HepG2 (cell line): ENCODE measurements around the gene MYH9. TPM values are rescaled to one million over a fixed set of nuclear protein-coding genes. Genes with fewer than 3 reads are reported as not detected.

Experiments
- AKNA ChIP-seq: sonication (generic); formaldehyde crosslinking; IDR thresholded peaks from 2 replicates; pipeline ENCODE4 v1.4.0; 2020; ENCODE audit warnings: missing genetic modification reagents, borderline replicate concordance
- CAMTA2 ChIP-seq: sonication (generic); formaldehyde crosslinking; IDR thresholded peaks from 2 replicates; pipeline ENCODE4 v1.4.0; 2020; ENCODE audit warnings: mild to moderate bottlenecking, missing genetic modification reagents, borderline replicate concordance
- DBP ChIP-seq: sonication (generic); formaldehyde crosslinking; IDR thresholded peaks from 2 replicates; pipeline ENCODE4 v1.4.0; 2020; ENCODE audit warnings: missing genetic modification reagents; ENCODE audit errors: not compliant biosample characterization
- HIC2 ChIP-seq: sonication (generic); formaldehyde crosslinking; IDR thresholded peaks from 2 replicates; pipeline ENCODE4 v1.9.0; 2022; ENCODE audit warnings: low read depth, missing genetic modification reagents
- HINFP ChIP-seq: sonication (generic); formaldehyde crosslinking; IDR thresholded peaks from 2 replicates; pipeline ENCODE4 v1.4.0; 2020; ENCODE audit warnings: low read depth, mild to moderate bottlenecking, missing genetic modification reagents
- IRX3 ChIP-seq: sonication (generic); formaldehyde crosslinking; IDR thresholded peaks from 2 replicates; pipeline ENCODE4 v1.8.1; 2023; ENCODE audit warnings: mild to moderate bottlenecking, low read depth, missing genetic modification reagents, borderline replicate concordance
- KDM5A ChIP-seq: fragments of 200-600 bp; sonication (generic); IDR thresholded peaks from 2 replicates; pipeline ENCODE4 v1.7.0; 2018; ENCODE audit warnings: antibody characterized with exemption, mild to moderate bottlenecking, low read length, borderline replicate concordance
- ZBTB20 ChIP-seq: sonication (generic); formaldehyde crosslinking; IDR thresholded peaks from 2 replicates; pipeline ENCODE4 v1.8.1; 2023; ENCODE audit warnings: missing genetic modification reagents, low read depth, mild to moderate bottlenecking, borderline replicate concordance
- ZKSCAN5 ChIP-seq: sonication (generic); formaldehyde crosslinking; IDR thresholded peaks from 2 replicates; pipeline ENCODE4 v1.5.1; 2020; ENCODE audit warnings: mild to moderate bottlenecking, missing genetic modification reagents
- ZNF121 ChIP-seq: sonication (generic); formaldehyde crosslinking; IDR thresholded peaks from 2 replicates; pipeline ENCODE4 v1.5.0; 2020; ENCODE audit warnings: mild to moderate bottlenecking, missing genetic modification reagents
- ZNF296 ChIP-seq: sonication (generic); formaldehyde crosslinking; conservative IDR thresholded peaks from 2 replicates; pipeline ENCODE4 v1.5.0; 2020; ENCODE audit warnings: mild to moderate bottlenecking, missing genetic modification reagents
- ZNF747 ChIP-seq: sonication (generic); formaldehyde crosslinking; IDR thresholded peaks from 2 replicates; pipeline ENCODE4 v1.8.1; 2023; ENCODE audit warnings: missing genetic modification reagents, mild to moderate bottlenecking, borderline replicate concordance
- polyA plus RNA-seq, 8 experiments: library from polyadenylated mRNA; depleted of rRNA in 3 of 8; stranded (reverse) in 7 of 8; unstranded in 1 of 8; fragments of >200 nt; fragmentation: Illumina TruSeq in 4 of 8; extraction: Trizol in 4 of 8; gene quantifications; 2 replicates each; pipeline versions ENCODE4 v1.2.1 to v1.2.3, GENCODE V29; 2011 to 2016; ENCODE audit warnings: low read depth in 4 of 8, missing spikeins in 1 of 8, mixed read lengths in 1 of 8; ENCODE audit not compliant: insufficient read depth in 1 of 8
- total RNA-seq, 5 experiments: library from RNA; depleted of rRNA; stranded (reverse); fragments of >200 nt; fragmentation: Illumina TruSeq; extraction: Trizol; gene quantifications; 2 replicates each; pipeline ENCODE4 v1.2.3, GENCODE V29; 2016; ENCODE audit warnings: low read depth in 1 of 5
- TF ChIP-seq, protein P1 (sequence below), 2 experiments: IDR thresholded peaks; 2 replicates each; pipeline ENCODE4 v1.6.1; 2011 to 2012; ENCODE audit warnings: low read length in 2 of 2, borderline replicate concordance in 1 of 2, low read depth in 1 of 2, mild to moderate bottlenecking in 1 of 2, moderate library complexity in 1 of 2

MYH9 gene
- total and polyA plus RNA-seq, 2 of the 13 experiments (the other 11 are each of a cell fraction or from before 2014, with no cell fraction given) = 50.7 to 98.5 TPM

- TF ChIP-seq HINFP (CRISPR knock-in tag) = 0 out of 2 replicates have a peak, but pooled peaks have one; percentile 46
- TF ChIP-seq AKNA (CRISPR knock-in tag) = no peak
- no peak for TF ChIP-seq ZKSCAN5 (CRISPR knock-in tag)
- TF ChIP-seq CAMTA2 (CRISPR knock-in tag) = no peak; the same call in 1 of the 2 replicates
- TF ChIP-seq HIC2 (CRISPR knock-in tag) = peak; percentile 81
- no peak for TF ChIP-seq ZNF296 (CRISPR knock-in tag)
- TF ChIP-seq ZNF747 = no peak
- TF ChIP-seq ZBTB20 (CRISPR knock-in tag) = peak; percentile 51; the same call in 1 of the 2 replicates
- peak; percentile 75; the same call in 1 of the 2 replicates for TF ChIP-seq IRX3
- peak; percentile 79 for TF ChIP-seq ZNF121 (CRISPR knock-in tag)
- TF ChIP-seq, protein P1, sequence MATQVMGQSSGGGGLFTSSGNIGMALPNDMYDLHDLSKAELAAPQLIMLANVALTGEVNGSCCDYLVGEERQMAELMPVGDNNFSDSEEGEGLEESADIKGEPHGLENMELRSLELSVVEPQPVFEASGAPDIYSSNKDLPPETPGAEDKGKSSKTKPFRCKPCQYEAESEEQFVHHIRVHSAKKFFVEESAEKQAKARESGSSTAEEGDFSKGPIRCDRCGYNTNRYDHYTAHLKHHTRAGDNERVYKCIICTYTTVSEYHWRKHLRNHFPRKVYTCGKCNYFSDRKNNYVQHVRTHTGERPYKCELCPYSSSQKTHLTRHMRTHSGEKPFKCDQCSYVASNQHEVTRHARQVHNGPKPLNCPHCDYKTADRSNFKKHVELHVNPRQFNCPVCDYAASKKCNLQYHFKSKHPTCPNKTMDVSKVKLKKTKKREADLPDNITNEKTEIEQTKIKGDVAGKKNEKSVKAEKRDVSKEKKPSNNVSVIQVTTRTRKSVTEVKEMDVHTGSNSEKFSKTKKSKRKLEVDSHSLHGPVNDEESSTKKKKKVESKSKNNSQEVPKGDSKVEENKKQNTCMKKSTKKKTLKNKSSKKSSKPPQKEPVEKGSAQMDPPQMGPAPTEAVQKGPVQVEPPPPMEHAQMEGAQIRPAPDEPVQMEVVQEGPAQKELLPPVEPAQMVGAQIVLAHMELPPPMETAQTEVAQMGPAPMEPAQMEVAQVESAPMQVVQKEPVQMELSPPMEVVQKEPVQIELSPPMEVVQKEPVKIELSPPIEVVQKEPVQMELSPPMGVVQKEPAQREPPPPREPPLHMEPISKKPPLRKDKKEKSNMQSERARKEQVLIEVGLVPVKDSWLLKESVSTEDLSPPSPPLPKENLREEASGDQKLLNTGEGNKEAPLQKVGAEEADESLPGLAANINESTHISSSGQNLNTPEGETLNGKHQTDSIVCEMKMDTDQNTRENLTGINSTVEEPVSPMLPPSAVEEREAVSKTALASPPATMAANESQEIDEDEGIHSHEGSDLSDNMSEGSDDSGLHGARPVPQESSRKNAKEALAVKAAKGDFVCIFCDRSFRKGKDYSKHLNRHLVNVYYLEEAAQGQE (IDR thresholded peaks at IDR 0.05; ENCODE audit: borderline replicate concordance in 1 of 2, low read depth in 1 of 2, low read length in 2 of 2) = no peak
- TF ChIP-seq DBP (CRISPR knock-in tag) = no peak
- no peak for TF ChIP-seq KDM5A
Measured at GRCh38 chr22:36433318-36434231, 45.8 kb upstream of the MYH9 start (continued).
